ENCODE measurements around the gene LCN12. TPM values are rescaled to one million over a fixed set of nuclear protein-coding genes. Genes with fewer than 3 reads are reported as not detected.

The LCN12 gene
- total and polyA plus RNA-seq, 11 donors = 0.46 to 23.7 (median 4.2) TPM

DNA sequence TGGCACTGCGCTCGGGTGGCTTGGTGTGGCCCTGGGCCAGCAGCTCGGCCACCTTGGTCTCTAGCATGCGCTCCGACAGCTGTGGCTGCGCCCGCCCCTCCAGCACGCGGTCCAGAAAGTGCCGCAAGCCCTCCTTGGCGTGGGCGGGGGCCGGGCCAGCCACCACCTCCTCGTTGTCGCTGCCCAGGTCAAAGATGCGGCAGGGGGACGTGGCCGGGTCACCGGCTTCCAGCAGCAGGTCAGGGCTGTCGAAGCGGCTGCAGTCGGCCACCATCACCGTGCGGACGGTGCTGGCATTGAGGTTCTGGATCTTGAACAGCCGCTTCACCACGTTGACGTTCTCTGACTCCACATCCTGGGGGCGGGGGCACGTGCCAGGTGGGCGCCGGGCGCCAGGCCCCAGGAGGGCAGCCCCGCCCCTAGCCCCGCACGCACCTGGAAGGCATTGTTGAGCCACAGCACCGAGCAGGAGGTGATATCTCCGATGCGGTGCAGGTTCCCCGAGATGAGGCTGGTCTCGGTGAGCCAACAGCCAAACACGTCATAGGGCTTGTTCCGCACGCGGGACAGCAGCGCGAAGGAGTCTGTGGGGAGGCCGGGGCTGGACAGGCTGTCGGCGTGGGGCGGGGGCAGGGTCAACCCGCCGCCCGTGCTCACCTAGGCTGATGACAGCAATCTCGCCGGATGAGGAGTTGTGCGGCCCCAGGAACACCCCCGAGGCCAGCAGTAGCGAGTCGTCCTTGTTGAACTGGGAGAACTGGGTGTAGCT lies 9.8 kb upstream of the LCN12 start:
- DNase-seq (peak in 1 of 5 donors; percentile 29), ATAC-seq (no peak)
- Histone ChIP-seq H3K9me3 (no peaks in the 10 kb centered on the region), H3K36me3 (peaks cover 7 to 45% (median 32%) of the 10 kb centered on the region in 9 donors), H3K27ac (peak overlapping the region in 6 of 12 donors; percentile 2 to 98 (median 98)), H3K4me3 (peak overlapping the region in 2 of 12 donors; percentile 90 to 96), H3K27me3 (no peaks in the 10 kb centered on the region), H3K4me1 (peaks cover 7 to 50% (median 24%) of the 10 kb centered on the region in 12 donors)
- no peak for TF ChIP-seq POLR2A (IDR thresholded peaks at IDR 0.05)
- TF ChIP-seq, protein P1, sequence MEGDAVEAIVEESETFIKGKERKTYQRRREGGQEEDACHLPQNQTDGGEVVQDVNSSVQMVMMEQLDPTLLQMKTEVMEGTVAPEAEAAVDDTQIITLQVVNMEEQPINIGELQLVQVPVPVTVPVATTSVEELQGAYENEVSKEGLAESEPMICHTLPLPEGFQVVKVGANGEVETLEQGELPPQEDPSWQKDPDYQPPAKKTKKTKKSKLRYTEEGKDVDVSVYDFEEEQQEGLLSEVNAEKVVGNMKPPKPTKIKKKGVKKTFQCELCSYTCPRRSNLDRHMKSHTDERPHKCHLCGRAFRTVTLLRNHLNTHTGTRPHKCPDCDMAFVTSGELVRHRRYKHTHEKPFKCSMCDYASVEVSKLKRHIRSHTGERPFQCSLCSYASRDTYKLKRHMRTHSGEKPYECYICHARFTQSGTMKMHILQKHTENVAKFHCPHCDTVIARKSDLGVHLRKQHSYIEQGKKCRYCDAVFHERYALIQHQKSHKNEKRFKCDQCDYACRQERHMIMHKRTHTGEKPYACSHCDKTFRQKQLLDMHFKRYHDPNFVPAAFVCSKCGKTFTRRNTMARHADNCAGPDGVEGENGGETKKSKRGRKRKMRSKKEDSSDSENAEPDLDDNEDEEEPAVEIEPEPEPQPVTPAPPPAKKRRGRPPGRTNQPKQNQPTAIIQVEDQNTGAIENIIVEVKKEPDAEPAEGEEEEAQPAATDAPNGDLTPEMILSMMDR (IDR thresholded peaks at IDR 0.05) = no peak
- 94 to 95% (median 94%) methylated on average over 31 to 60 of the region's 60 CpGs for WGBS, 4 donors
- intact Hi-C loops (cut with DNase I) = loop anchor here in 8 of 10 donors (5.0 kb wide), 9 partner anchors 40 to 150 kb away; partner anchors contain the start of genes EDF1 (in 3 of the 8), PHPT1 (in 3 of the 8), TMEM141 (in 3 of the 8) and MAMDC4 (in 2 of the 8)

GRCh38 chr9:136942881-136943230 lies 9.2 kb upstream of the LCN12 start:
- H3K27ac ChIP-seq = peak overlapping the region in 8 of 12 donors; percentile 93 to 98 (median 98)
- peak overlapping the region in 10 of 12 donors; percentile 67 to 97 (median 92) for H3K4me3 ChIP-seq
- TF ChIP-seq, protein P1 (IDR thresholded peaks at IDR 0.05) = no peak
- TF ChIP-seq POLR2A (IDR thresholded peaks at IDR 0.05) = no peak
- no peaks in the 10 kb centered on the region for H3K27me3 ChIP-seq
- H3K36me3 ChIP-seq = peaks cover 7 to 42% (median 32%) of the 10 kb centered on the region in 9 donors
- no peaks in the 10 kb centered on the region for H3K9me3 ChIP-seq
- DNase-seq (peak in 1 of 5 donors; percentile 48), ATAC-seq (no peak)
- intact Hi-C loops (cut with DNase I) = loop anchor here in 8 of 10 donors (5.0 kb wide), 9 partner anchors 41 to 151 kb away; partner anchors contain the start of genes EDF1 (in 3 of the 8), PHPT1 (in 3 of the 8), TMEM141 (in 3 of the 8) and MAMDC4 (in 2 of the 8)
- WGBS, 4 donors = 89 to 94% (median 90%) methylated on average over 10 to 16 of the region's 16 CpGs
- H3K4me1 ChIP-seq = peaks cover 7 to 55% (median 26%) of the 10 kb centered on the region in 12 donors

DNA sequence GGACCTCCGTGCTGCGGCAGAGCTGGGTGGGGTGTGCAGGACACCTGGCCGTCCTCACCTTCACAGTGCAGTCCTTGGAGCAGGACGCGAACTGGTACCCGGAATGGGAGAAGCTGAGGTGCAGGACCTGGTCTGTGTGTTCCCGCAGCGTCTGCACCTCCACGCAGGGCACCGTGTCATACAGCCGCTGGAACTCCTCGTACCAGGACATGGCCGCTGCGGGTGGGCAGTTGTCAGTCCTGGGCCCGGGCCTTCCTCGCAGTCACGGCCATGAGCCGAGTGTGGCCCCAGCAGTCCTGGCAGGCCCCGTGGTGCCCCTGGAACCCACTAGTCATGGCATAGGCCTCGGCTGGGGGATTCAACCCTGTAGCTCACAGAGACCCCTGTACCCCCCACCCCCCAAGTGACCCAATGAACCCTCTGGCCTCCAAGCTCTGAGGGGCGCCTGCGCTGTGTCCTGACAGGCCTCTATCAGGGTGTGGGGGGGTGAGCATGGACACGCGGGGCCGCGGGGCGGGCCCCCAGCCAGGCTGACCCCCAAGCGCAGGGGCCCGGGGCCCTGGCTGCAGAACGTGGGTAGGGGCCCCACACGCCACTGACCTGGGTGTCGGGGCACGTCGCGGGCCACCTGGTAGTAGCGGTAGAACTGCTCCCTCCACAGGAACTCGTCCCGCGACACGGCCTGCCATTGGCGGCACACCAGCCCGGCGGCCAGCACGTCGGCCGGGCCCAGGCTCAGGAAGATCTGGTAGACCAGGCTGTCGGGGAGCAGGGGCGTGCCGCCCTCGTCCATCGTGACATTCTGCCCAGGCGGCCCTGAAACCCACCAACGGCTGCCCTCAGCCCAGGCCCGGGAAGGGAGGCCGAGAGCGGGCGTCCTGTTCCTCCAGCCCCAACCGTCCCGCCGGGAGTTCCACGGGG lies 8.5 kb upstream of the LCN12 start:
- no peak for TF ChIP-seq POLR2A (IDR thresholded peaks at IDR 0.05)
- TF ChIP-seq, protein P1 (IDR thresholded peaks at IDR 0.05) = peak in 2 of 12 donors; percentile 30 to 34
- peaks cover 7 to 62% (median 32%) of the 10 kb centered on the region in 12 donors for H3K4me1 ChIP-seq

More for the DNA sequence above, 8.5 kb upstream of the LCN12 start:
- H3K27ac ChIP-seq = peak overlapping the region; percentile 90 to 98 (median 97)
- peaks cover 7 to 42% (median 32%) of the 10 kb centered on the region in 9 donors for H3K36me3 ChIP-seq
- H3K27me3 ChIP-seq = no peaks in the 10 kb centered on the region
- H3K4me3 ChIP-seq = peak overlapping the region; percentile 67 to 97 (median 92)
- H3K9me3 ChIP-seq = no peaks in the 10 kb centered on the region
- DNase-seq = peak in 3 of 5 donors; percentile 27 to 62 (median 61)
- WGBS, 4 donors = 13 to 26% (median 16%) methylated on average over 21 to 61 of the region's 61 CpGs
- intact Hi-C loops (cut with DNase I) = loop anchor here in 9 of 10 donors (1.0 to 5.0 kb wide), 15 partner anchors 41 to 153 kb away; partner anchors contain the start of genes PHPT1 (in 5 of the 9), TMEM141 (in 5 of the 9), EDF1 (in 4 of the 9) and MAMDC4 (in 2 of the 9)
- peak in 2 of 4 donors; percentile 0 to 1 for ATAC-seq

Measured in heart left ventricle (tissue), 16 donors.